ENCODE results near the gene TPCN2.

The TPCN2 gene

GRCh38 chr11:69005631-69006368 lies 42.9 kb upstream of the TPCN2 start:
- no peak for DNase-seq (ENCODE audit: low spot score)
- in situ Hi-C loops (cut with MboI; ENCODE audit: low pct_unique_long_range_greater_than_20kb, low sequenced_read_pairs, unreplicated experiment) = no loop called here
- no peak for TF ChIP-seq CTCF (IDR thresholded peaks at IDR 0.05; ENCODE audit: extremely low read depth, insufficient read depth, missing control alignments)

- no peak for DNase-seq (ENCODE audit: low spot score)
- TF ChIP-seq CTCF (IDR thresholded peaks at IDR 0.05; ENCODE audit: extremely low read depth, insufficient read depth, missing control alignments) = no peak
- in situ Hi-C loops (cut with MboI; ENCODE audit: low pct_unique_long_range_greater_than_20kb, low sequenced_read_pairs, unreplicated experiment) = no loop called here
Measured at GRCh38 chr11:69006816-69007215, 41.9 kb upstream of the TPCN2 start.

- in situ Hi-C loops (cut with MboI; ENCODE audit: low pct_unique_long_range_greater_than_20kb, low sequenced_read_pairs, unreplicated experiment) = no loop called here
- TF ChIP-seq CTCF (IDR thresholded peaks at IDR 0.05; ENCODE audit: extremely low read depth, insufficient read depth, missing control alignments) = no peak
- DNase-seq (ENCODE audit: low spot score) = no peak
Measured at GRCh38 chr11:69007975-69008381, 40.8 kb upstream of the TPCN2 start.

- DNase-seq (ENCODE audit: low spot score) = no peak
- TF ChIP-seq CTCF (IDR thresholded peaks at IDR 0.05; ENCODE audit: extremely low read depth, insufficient read depth, missing control alignments) = no peak
- in situ Hi-C loops (cut with MboI; ENCODE audit: low pct_unique_long_range_greater_than_20kb, low sequenced_read_pairs, unreplicated experiment) = no loop called here
Measured at GRCh38 chr11:69008737-69009440, 39.8 kb upstream of the TPCN2 start.

GRCh38 chr11:69009441-69010211 lies 39.1 kb upstream of the TPCN2 start:
- no peak for TF ChIP-seq CTCF (IDR thresholded peaks at IDR 0.05; ENCODE audit: extremely low read depth, insufficient read depth, missing control alignments)
- in situ Hi-C loops (cut with MboI; ENCODE audit: low pct_unique_long_range_greater_than_20kb, low sequenced_read_pairs, unreplicated experiment) = no loop called here
- DNase-seq (ENCODE audit: low spot score) = no peak

GRCh38 chr11:69010361-69010891 lies 38.3 kb upstream of the TPCN2 start:
- in situ Hi-C loops (cut with MboI; ENCODE audit: low pct_unique_long_range_greater_than_20kb, low sequenced_read_pairs, unreplicated experiment) = no loop called here
- no peak for DNase-seq (ENCODE audit: low spot score)
- no peak for TF ChIP-seq CTCF (IDR thresholded peaks at IDR 0.05; ENCODE audit: extremely low read depth, insufficient read depth, missing control alignments)

All from GM13977 (cell line).